Stomach (tissue), 4 donors: ENCODE measurements around the gene DNMT3B.

ENCODE experiments used
- EP300 ChIP-seq: sonication (generic); formaldehyde crosslinking; IDR thresholded peaks from one replicate; pipeline ENCODE4 v1.6.1; 2017; ENCODE audit warnings: antibody characterized with exemption
- POLR2A ChIP-seq, 4 donors: fragments of 450-650 bp; IDR thresholded peaks; one replicate each; pipeline ENCODE4 v1.6.1; 2016; ENCODE audit warnings: antibody characterized with exemption in 4 of 4, control low read depth in 2 of 4, mild to moderate bottlenecking in 1 of 4, moderate library complexity in 1 of 4
- POLR2AphosphoS5 ChIP-seq, 3 donors: sonication (generic); formaldehyde crosslinking; IDR thresholded peaks; one replicate each; pipeline ENCODE4 v1.6.1; 2016; ENCODE audit warnings: antibody characterized with exemption in 3 of 3
- TF ChIP-seq, protein P1 (sequence below), 7 experiments: fragments of 450-650 bp in 4 of 7; fragments of 200-600 bp in 3 of 7; sonication (generic) in 3 of 7; IDR thresholded peaks; one replicate each; pipeline ENCODE4 v1.5.1; 2016 to 2019; ENCODE audit warnings: antibody characterized with exemption in 7 of 7, control low read depth in 2 of 7, mild to moderate bottlenecking in 1 of 7

DNA sequence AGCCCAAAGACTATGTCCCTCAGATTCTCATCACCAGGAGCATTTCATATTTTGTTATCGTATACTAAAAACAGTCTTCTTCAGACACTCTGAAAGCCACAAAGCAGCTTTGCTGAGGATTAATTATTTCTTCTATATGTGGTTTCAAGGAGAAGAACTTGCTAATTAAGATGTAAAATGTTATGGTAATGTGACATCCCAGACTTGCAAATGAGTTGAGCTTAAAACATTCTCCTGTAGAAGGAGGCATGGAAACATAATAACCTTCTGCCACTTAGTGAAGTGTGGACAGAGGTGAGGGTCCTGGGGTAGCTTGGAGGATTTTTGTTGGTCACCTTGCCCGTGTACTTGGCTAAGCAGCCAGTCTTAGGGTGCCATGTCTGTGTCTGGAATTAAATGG is 40.9 kb downstream of the DNMT3B start:
- TF ChIP-seq, protein P1, sequence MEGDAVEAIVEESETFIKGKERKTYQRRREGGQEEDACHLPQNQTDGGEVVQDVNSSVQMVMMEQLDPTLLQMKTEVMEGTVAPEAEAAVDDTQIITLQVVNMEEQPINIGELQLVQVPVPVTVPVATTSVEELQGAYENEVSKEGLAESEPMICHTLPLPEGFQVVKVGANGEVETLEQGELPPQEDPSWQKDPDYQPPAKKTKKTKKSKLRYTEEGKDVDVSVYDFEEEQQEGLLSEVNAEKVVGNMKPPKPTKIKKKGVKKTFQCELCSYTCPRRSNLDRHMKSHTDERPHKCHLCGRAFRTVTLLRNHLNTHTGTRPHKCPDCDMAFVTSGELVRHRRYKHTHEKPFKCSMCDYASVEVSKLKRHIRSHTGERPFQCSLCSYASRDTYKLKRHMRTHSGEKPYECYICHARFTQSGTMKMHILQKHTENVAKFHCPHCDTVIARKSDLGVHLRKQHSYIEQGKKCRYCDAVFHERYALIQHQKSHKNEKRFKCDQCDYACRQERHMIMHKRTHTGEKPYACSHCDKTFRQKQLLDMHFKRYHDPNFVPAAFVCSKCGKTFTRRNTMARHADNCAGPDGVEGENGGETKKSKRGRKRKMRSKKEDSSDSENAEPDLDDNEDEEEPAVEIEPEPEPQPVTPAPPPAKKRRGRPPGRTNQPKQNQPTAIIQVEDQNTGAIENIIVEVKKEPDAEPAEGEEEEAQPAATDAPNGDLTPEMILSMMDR (IDR thresholded peaks at IDR 0.05) = no peak
- TF ChIP-seq EP300 = no peak
- TF ChIP-seq POLR2A (IDR thresholded peaks at IDR 0.05) = no peak
- TF ChIP-seq POLR2AphosphoS5 (IDR thresholded peaks at IDR 0.05) = no peak
